Measurements from ENCODE around the gene FYB1. TPM values are rescaled to one million over a fixed set of nuclear protein-coding genes. Genes with fewer than 3 reads are reported as not detected.
"Not testable (repeated sequence)": the region's sequence is repeated elsewhere in the genome, so short reads cannot be mapped to it uniquely, and the experiment has no call there.

Gene FYB1
- not detected in 2 replicates for total RNA-seq

GRCh38 chr5:39219437-39219836 lies at the start of gene FYB1:
Gene FYB1, minus strand, starts transcription at chr5:39219563. Its CDS starts 16,603 bp downstream, at chr5:39202960.
- DNase-seq (ENCODE audit: extremely low read depth, low read depth, low spot score), result no peak

- DNase-seq (ENCODE audit: extremely low read depth, low read depth, low spot score), result no peak
These were observed 47.8 kb upstream of the FYB1 start for GRCh38 chr5:39267186-39267585.

- no peak for DNase-seq (ENCODE audit: extremely low read depth, low read depth, low spot score)
These were observed 47.1 kb upstream of the FYB1 start for GRCh38 chr5:39266442-39266841.

- no peak for DNase-seq (ENCODE audit: extremely low read depth, low read depth, low spot score)
These were observed 45.2 kb upstream of the FYB1 start for GRCh38 chr5:39264528-39264927.

- DNase-seq (ENCODE audit: extremely low read depth, low read depth, low spot score), result no peak
These were observed 43.6 kb upstream of the FYB1 start for GRCh38 chr5:39262981-39263380.

- no peak for DNase-seq (ENCODE audit: extremely low read depth, low read depth, low spot score)
These were observed 40.7 kb upstream of the FYB1 start for GRCh38 chr5:39260095-39260494.

GRCh38 chr5:39257554-39257953 lies 38.2 kb upstream of the FYB1 start:
- DNase-seq (ENCODE audit: extremely low read depth, low read depth, low spot score), result no peak

GRCh38 chr5:39256477-39257235 lies 37.3 kb upstream of the FYB1 start:
- no peak for DNase-seq (ENCODE audit: extremely low read depth, low read depth, low spot score)

- no peak for DNase-seq (ENCODE audit: extremely low read depth, low read depth, low spot score)
These were observed 36.0 kb upstream of the FYB1 start for GRCh38 chr5:39255406-39255805.

- no peak for DNase-seq (ENCODE audit: extremely low read depth, low read depth, low spot score)
These were observed 35.3 kb upstream of the FYB1 start for GRCh38 chr5:39254671-39255070.

GRCh38 chr5:39253196-39253595 lies 33.8 kb upstream of the FYB1 start:
- no peak for DNase-seq (ENCODE audit: extremely low read depth, low read depth, low spot score)

GRCh38 chr5:39249564-39250274 lies 30.4 kb upstream of the FYB1 start:
- no peak for DNase-seq (ENCODE audit: extremely low read depth, low read depth, low spot score)

- DNase-seq (ENCODE audit: extremely low read depth, low read depth, low spot score), result no peak
These were observed 29.7 kb upstream of the FYB1 start for GRCh38 chr5:39249069-39249468.

GRCh38 chr5:39240750-39241149 lies 21.4 kb upstream of the FYB1 start:
- no peak for DNase-seq (ENCODE audit: extremely low read depth, low read depth, low spot score)

- DNase-seq (ENCODE audit: extremely low read depth, low read depth, low spot score), result no peak
These were observed 19.2 kb upstream of the FYB1 start for GRCh38 chr5:39238366-39239105.

GRCh38 chr5:39236718-39237117 lies 17.4 kb upstream of the FYB1 start:
- DNase-seq (ENCODE audit: extremely low read depth, low read depth, low spot score), result no peak

GRCh38 chr5:39235648-39236047 lies 16.3 kb upstream of the FYB1 start:
- DNase-seq (ENCODE audit: extremely low read depth, low read depth, low spot score), result no peak

- DNase-seq (ENCODE audit: extremely low read depth, low read depth, low spot score), result not testable (repeated sequence)
These were observed 15.1 kb upstream of the FYB1 start for GRCh38 chr5:39234494-39234893.

- DNase-seq (ENCODE audit: extremely low read depth, low read depth, low spot score), result no peak
These were observed 14.4 kb upstream of the FYB1 start for GRCh38 chr5:39233783-39234182.

GRCh38 chr5:39231705-39232525 lies 12.6 kb upstream of the FYB1 start:
- DNase-seq (ENCODE audit: extremely low read depth, low read depth, low spot score), result no peak

GRCh38 chr5:39228596-39228995 lies 9.2 kb upstream of the FYB1 start:
- DNase-seq (ENCODE audit: extremely low read depth, low read depth, low spot score), result no peak
